ENCODE results near the gene FNTB.
"Not testable (repeated sequence)": the region's sequence is repeated elsewhere in the genome, so short reads cannot be mapped to it uniquely, and the experiment has no call there.

The FNTB gene

GRCh38 chr14:65019944-65020566 lies 33.4 kb downstream of the FNTB start:
- ATAC-seq (peak; percentile 46), DNase-seq (no peak)

- DNase-seq (no peak), ATAC-seq (no peak)
Measured at GRCh38 chr14:65024957-65025356, 38.3 kb downstream of the FNTB start.

- DNase-seq, result no peak
- no peak for ATAC-seq
Measured at GRCh38 chr14:65025818-65026217, 39.1 kb downstream of the FNTB start.

- no peak for DNase-seq
Measured at GRCh38 chr14:65026526-65026925, 39.8 kb downstream of the FNTB start.

GRCh38 chr14:65027127-65027799 lies 40.6 kb downstream of the FNTB start:
- DNase-seq, result no peak
- no peak for ATAC-seq

More at GRCh38 chr14:65026526-65026925, 39.8 kb downstream of the FNTB start:
- ATAC-seq, result no peak

- ATAC-seq (no peak), DNase-seq (no peak)
Measured at GRCh38 chr14:65028937-65029336, 42.2 kb downstream of the FNTB start.

- not testable (repeated sequence) for DNase-seq, ATAC-seq
Measured at GRCh38 chr14:65031321-65031720, 44.6 kb downstream of the FNTB start.

- ATAC-seq (no peak), DNase-seq (no peak)
Measured at GRCh38 chr14:65032319-65032718, 45.6 kb downstream of the FNTB start.

- no peak for DNase-seq
- no peak for ATAC-seq
Measured at GRCh38 chr14:65033181-65033580, 46.5 kb downstream of the FNTB start.

- DNase-seq (no peak), ATAC-seq (no peak)
Measured at GRCh38 chr14:65034021-65034420, 47.3 kb downstream of the FNTB start.

- no peak for ATAC-seq
- no peak for DNase-seq
Measured at GRCh38 chr14:65035049-65035448, 48.4 kb downstream of the FNTB start.

GRCh38 chr14:65038966-65039365 lies 52.3 kb downstream of the FNTB start:
- ATAC-seq, result no peak

GRCh38 chr14:65040666-65041433 lies 54.2 kb downstream of the FNTB start:
- no peak for ATAC-seq

More at GRCh38 chr14:65038966-65039365, 52.3 kb downstream of the FNTB start:
- no peak for DNase-seq

GRCh38 chr14:65041434-65041915 lies 54.8 kb downstream of the FNTB start:
- ATAC-seq (no peak), DNase-seq (no peak)

More at GRCh38 chr14:65040666-65041433, 54.2 kb downstream of the FNTB start:
- DNase-seq, result no peak

- no peak for ATAC-seq
Measured at GRCh38 chr14:65042296-65042695, 55.6 kb downstream of the FNTB start.

GRCh38 chr14:65042731-65043372 lies 56.2 kb downstream of the FNTB start:
- DNase-seq (no peak), ATAC-seq (no peak)

More at GRCh38 chr14:65042296-65042695, 55.6 kb downstream of the FNTB start:
- DNase-seq, result no peak

- ATAC-seq (no peak), DNase-seq (no peak)
Measured at GRCh38 chr14:65043893-65044595, 57.3 kb downstream of the FNTB start.

- no peak for DNase-seq
- ATAC-seq, result no peak
Measured at GRCh38 chr14:65044596-65044959, 57.9 kb downstream of the FNTB start.

GRCh38 chr14:65045006-65045405 lies 58.3 kb downstream of the FNTB start:
- ATAC-seq, result no peak
- no peak for DNase-seq

GRCh38 chr14:65045709-65046108 lies 59.0 kb downstream of the FNTB start:
- ATAC-seq (no peak), DNase-seq (no peak)

GRCh38 chr14:65052832-65053231 lies 66.1 kb downstream of the FNTB start:
- DNase-seq (no peak), ATAC-seq (no peak)

- DNase-seq, result no peak
- no peak for ATAC-seq
Measured at GRCh38 chr14:65053466-65053865, 66.8 kb downstream of the FNTB start.

Data from stimulated activated naive CD8-positive, alpha-beta T cell treated with anti-CD3 and anti-CD28 coated beads, Interleukin-15, Interleukin-2, amounts not matched to agents 100 U/mL and 50 U/mL, for 24 hours (primary cell).